Mucosa of descending colon (tissue), 3 donors: ENCODE data around the gene CENPX. TPM values are rescaled to one million over a fixed set of nuclear protein-coding genes. Genes with fewer than 3 reads are reported as not detected.

Experiments
- ATAC-seq: fragments of 200-7000 bp; cut with Tn5 transposase; one replicate; pipeline ENCODE4 v1.9.1; 2020; ENCODE audit warnings: mild to moderate bottlenecking, moderate library complexity
- DNase-seq, 3 donors: peaks; one replicate each; pipeline ENCODE4 v3.0.0-alpha.2; 2020
- H3K36me3 ChIP-seq: fragments of 200-600 bp; one replicate; pipeline ENCODE4 v1.8.0; 2021; ENCODE audit warnings: low read depth, mild to moderate bottlenecking
- H3K4me1 ChIP-seq: fragments of 200-600 bp; one replicate; pipeline ENCODE4 v1.8.0; 2021; ENCODE audit warnings: low read depth, mild to moderate bottlenecking
- H3K4me3 ChIP-seq: fragments of 200-600 bp; one replicate; pipeline ENCODE4 v1.8.0; 2021; ENCODE audit warnings: mild to moderate bottlenecking
- H3K9me3 ChIP-seq: fragments of 200-600 bp; one replicate; pipeline ENCODE4 v1.8.0; 2021; ENCODE audit warnings: mild to moderate bottlenecking
- CTCF ChIP-seq: fragments of 200-600 bp; IDR thresholded peaks from one replicate; pipeline ENCODE4 v1.8.0; 2022; ENCODE audit warnings: antibody characterized with exemption, mild to moderate bottlenecking
- intact Hi-C, 2 donors: fragments of 100-400 bp; cut with DNase I in 1 of 2; cut with micrococcal nuclease in 1 of 2; formaldehyde crosslinking; loops; one replicate each; pipeline versions ENCODE4 v1.11.0 to v1.11.1; 2022; cut with DNase I, micrococcal nuclease
- total RNA-seq, 3 donors: library from RNA; stranded (reverse); fragmentation: NEBNext Ultra II Directional in 2 of 3; extraction: Animal tissue kit (Norgen Biotek cat#: 25700) in 2 of 3; gene quantifications; one replicate each; pipeline versions ENCODE4 v1.2.1 to v1.2.4, GENCODE V29; 2021 to 2023
- donor health status: DM: no; HTN: no; CAD: no; lungs with moderate emphysema.
- donor health status: DM: no; HTN: no; CAD: no.
- donor health status: DM: no; HTN: yes; CAD: no.

Gene CENPX
- total RNA-seq, 3 donors from 2014 or later: 76.3 to 114 (median 81.3) TPM

- no peak for TF ChIP-seq CTCF
- Histone ChIP-seq H3K9me3 (no peaks in the 10 kb centered on the region), H3K4me3 (no peak overlapping the region), H3K4me1 (peaks cover 14% of the 10 kb centered on the region), H3K36me3 (no peaks in the 10 kb centered on the region)
- DNase-seq (peak in 1 of 3 donors; percentile 37), ATAC-seq (peak; percentile 20)
- intact Hi-C loops: no loop called here
Measured at GRCh38 chr17:81990836-81991683, 31.6 kb downstream of the CENPX start.

GRCh38 chr17:81987161-81987770 is 35.4 kb downstream of the CENPX start:
- Histone ChIP-seq H3K4me3 (no peak overlapping the region), H3K9me3 (no peaks in the 10 kb centered on the region), H3K36me3 (no peaks in the 10 kb centered on the region), H3K4me1 (peaks cover 16% of the 10 kb centered on the region)
- intact Hi-C loops: no loop called here
- no peak for TF ChIP-seq CTCF
- ATAC-seq: no peak
- no peak for DNase-seq

GRCh38 chr17:81986606-81987005 is 36.1 kb downstream of the CENPX start:
- DNase-seq: no peak
- Histone ChIP-seq H3K4me3 (no peak overlapping the region), H3K9me3 (no peaks in the 10 kb centered on the region), H3K4me1 (peaks cover 10% of the 10 kb centered on the region), H3K36me3 (no peaks in the 10 kb centered on the region)
- no peak for TF ChIP-seq CTCF
- intact Hi-C loops: no loop called here
- ATAC-seq: no peak

- DNase-seq: no peak
- intact Hi-C loops: no loop called here
- Histone ChIP-seq H3K4me3 (no peak overlapping the region), H3K9me3 (no peaks in the 10 kb centered on the region), H3K4me1 (peaks cover 4% of the 10 kb centered on the region), H3K36me3 (no peaks in the 10 kb centered on the region)
- no peak for TF ChIP-seq CTCF
- ATAC-seq: no peak
Measured at GRCh38 chr17:81984773-81985410, 37.8 kb downstream of the CENPX start.

GRCh38 chr17:81983639-81984373 is 38.9 kb downstream of the CENPX start:
- Histone ChIP-seq H3K9me3 (no peaks in the 10 kb centered on the region), H3K36me3 (no peaks in the 10 kb centered on the region), H3K4me3 (no peak overlapping the region), H3K4me1 (peaks cover 4% of the 10 kb centered on the region)
- intact Hi-C loops: no loop called here
- DNase-seq (no peak), ATAC-seq (no peak)
- no peak for TF ChIP-seq CTCF
